COLO668 (cell line): ENCODE measurements around the gene CRYBG2.
"Not testable (repeated sequence)": the region's sequence is repeated elsewhere in the genome, so short reads cannot be mapped to it uniquely, and the experiment has no call there.

Experiments used
- DNase-seq: peaks from one replicate; lab custom pipeline; 2025; ENCODE audit not compliant: unreplicated experiment; lab: John Stamatoyannopoulos, UW

The CRYBG2 gene

GRCh38 chr1:26296340-26297056 lies 57.4 kb downstream of the CRYBG2 start:
- no peak for DNase-seq

GRCh38 chr1:26295194-26296138 lies 58.5 kb downstream of the CRYBG2 start:
- DNase-seq: no peak

GRCh38 chr1:26293911-26294463 lies 59.9 kb downstream of the CRYBG2 start:
- no peak for DNase-seq

GRCh38 chr1:26292735-26293134 lies 61.2 kb downstream of the CRYBG2 start:
- not testable (repeated sequence) for DNase-seq

- DNase-seq: no peak
Observed at GRCh38 chr1:26291939-26292338, 62.0 kb downstream of the CRYBG2 start.

- no peak for DNase-seq
Observed at GRCh38 chr1:26291433-26291832, 62.5 kb downstream of the CRYBG2 start.

- DNase-seq: no peak
Observed at GRCh38 chr1:26290882-26291261, 63.1 kb downstream of the CRYBG2 start.

- DNase-seq: no peak
Observed at GRCh38 chr1:26290122-26290881, 63.6 kb downstream of the CRYBG2 start.

GRCh38 chr1:26289158-26290059 lies 64.5 kb downstream of the CRYBG2 start:
- no peak for DNase-seq

GRCh38 chr1:26288311-26288941 lies 65.5 kb downstream of the CRYBG2 start:
- DNase-seq: no peak

GRCh38 chr1:26287811-26288210 lies 66.1 kb downstream of the CRYBG2 start:
- no peak for DNase-seq

- no peak for DNase-seq
Observed at GRCh38 chr1:26287033-26287711, 66.8 kb downstream of the CRYBG2 start.

GRCh38 chr1:26286064-26286416 lies 67.9 kb downstream of the CRYBG2 start:
- DNase-seq: no peak

- peak; percentile 61 for DNase-seq
Observed at GRCh38 chr1:26285366-26286063, 68.4 kb downstream of the CRYBG2 start.

- peak; percentile 63 for DNase-seq
Observed at GRCh38 chr1:26284597-26285347, 69.2 kb downstream of the CRYBG2 start.

- DNase-seq: no peak
Observed at GRCh38 chr1:26283871-26284596, 69.9 kb downstream of the CRYBG2 start.

- DNase-seq: no peak
Observed at GRCh38 chr1:26283279-26283853, 70.6 kb downstream of the CRYBG2 start.
